DND-41 (cell line): Measurements from ENCODE around the gene ANKRD13D.

Experiments used
- ATAC-seq: fragments of 200-7000 bp; cut with Tn5 transposase; 3 replicates; pipeline ENCODE4 v1.9.1; 2021; ENCODE audit warnings: low read depth; ENCODE audit not compliant: insufficient read depth
- DNase-seq: peaks from one replicate; pipeline ENCODE4 v3.0.0-alpha.2; 2020
- H2AFZ ChIP-seq: 2 replicates; pipeline ENCODE4 v1.6.0; 2012; ENCODE audit warnings: low read depth, low read length
- H3K27ac ChIP-seq: 2 replicates; pipeline ENCODE4 v1.5.1; 2012; ENCODE audit warnings: low read length, inconsistent platforms
- H3K27me3 ChIP-seq: fragments of 200-600 bp; sonication (generic); 2 replicates; pipeline ENCODE4 v1.6.0; 2012; ENCODE audit warnings: low read length, mild to moderate bottlenecking, inconsistent platforms; ENCODE audit not compliant: insufficient read depth, poor library complexity
- H3K36me3 ChIP-seq: 2 replicates; pipeline ENCODE4 v1.5.1; 2012; ENCODE audit warnings: low read length, inconsistent platforms; ENCODE audit not compliant: insufficient read depth
- H3K4me1 ChIP-seq: 2 replicates; pipeline ENCODE4 v1.5.1; 2012; ENCODE audit warnings: mild to moderate bottlenecking, low read length; ENCODE audit not compliant: insufficient read depth
- H3K4me2 ChIP-seq: 2 replicates; pipeline ENCODE4 v1.6.0; 2012; ENCODE audit warnings: mild to moderate bottlenecking, moderate library complexity, low read length, inconsistent platforms; ENCODE audit not compliant: insufficient read depth
- H3K4me3 ChIP-seq, 2 experiments: fragments of 200-600 bp in 1 of 2; shearing (Covaris generic) in 1 of 2; 2 replicates each; pipeline ENCODE4 v1.5.1; 2012 to 2016; ENCODE audit warnings: inconsistent platforms in 2 of 2, low read length in 2 of 2, mild to moderate bottlenecking in 2 of 2, low read depth in 1 of 2, moderate library complexity in 1 of 2
- H3K79me2 ChIP-seq: 2 replicates; pipeline ENCODE4 v1.6.0; 2012; ENCODE audit warnings: low read length, inconsistent platforms; ENCODE audit not compliant: insufficient read depth
- H3K9ac ChIP-seq: 2 replicates; pipeline ENCODE4 v1.6.0; 2012; ENCODE audit warnings: low read depth, mild to moderate bottlenecking, inconsistent platforms, low read length, moderate library complexity
- H3K9me3 ChIP-seq: 2 replicates; pipeline ENCODE4 v1.5.1; 2012; ENCODE audit warnings: low read length, moderate library complexity, mild to moderate bottlenecking, inconsistent platforms; ENCODE audit not compliant: insufficient read depth, severe bottlenecking
- H4K20me1 ChIP-seq: 2 replicates; pipeline ENCODE4 v1.6.0; 2012; ENCODE audit warnings: low read length; ENCODE audit not compliant: insufficient read depth
- CTCF ChIP-seq: IDR thresholded peaks from 2 replicates; pipeline ENCODE4 v1.5.1; 2012; ENCODE audit warnings: borderline replicate concordance, low read length, moderate library complexity, mild to moderate bottlenecking; ENCODE audit not compliant: poor library complexity, severe bottlenecking; ENCODE audit errors: extremely low read depth
- EZH2 ChIP-seq: IDR thresholded peaks from 3 replicates; pipeline ENCODE4 v1.6.1; 2012; ENCODE audit warnings: borderline replicate concordance, low read depth, mild to moderate bottlenecking, moderate library complexity, low read length, inconsistent platforms; ENCODE audit not compliant: severe bottlenecking

Gene ANKRD13D

GRCh38 chr11:67322049-67322448, 32.9 kb downstream of the ANKRD13D start:
- no peak overlapping the region for H3K9ac ChIP-seq
- H4K20me1 ChIP-seq, result no peaks in the 10 kb centered on the region
- no peaks in the 10 kb centered on the region for H3K79me2 ChIP-seq
- no peak overlapping the region for H2AFZ ChIP-seq
- no peaks in the 10 kb centered on the region for H3K9me3 ChIP-seq
- no peak for TF ChIP-seq CTCF
- no peak for TF ChIP-seq EZH2
- no peak overlapping the region for H3K27ac ChIP-seq
- H3K27me3 ChIP-seq, result no peaks in the 10 kb centered on the region
- DNase-seq (no peak), ATAC-seq (no peak)
- no peaks in the 10 kb centered on the region for H3K36me3 ChIP-seq
- H3K4me2 ChIP-seq, result no peak overlapping the region
- peaks cover 15% of the 10 kb centered on the region for H3K4me1 ChIP-seq
- H3K4me3 ChIP-seq, result no peak overlapping the region

- no peak overlapping the region for H2AFZ ChIP-seq
- no peaks in the 10 kb centered on the region for H4K20me1 ChIP-seq
- ATAC-seq (no peak), DNase-seq (no peak)
- H3K4me3 ChIP-seq, result no peak overlapping the region
- TF ChIP-seq CTCF (no peak), EZH2 (no peak)
- H3K9ac ChIP-seq, result no peak overlapping the region
- H3K9me3 ChIP-seq, result no peaks in the 10 kb centered on the region
- H3K36me3 ChIP-seq, result no peaks in the 10 kb centered on the region
- H3K27me3 ChIP-seq, result no peaks in the 10 kb centered on the region
- no peak overlapping the region for H3K27ac ChIP-seq
- H3K4me1 ChIP-seq, result peaks cover 7% of the 10 kb centered on the region
- no peak overlapping the region for H3K4me2 ChIP-seq
- H3K79me2 ChIP-seq, result no peaks in the 10 kb centered on the region
Measured at GRCh38 chr11:67323526-67323925, 34.4 kb downstream of the ANKRD13D start.

GRCh38 chr11:67332081-67332691, 43.1 kb downstream of the ANKRD13D start:
- Histone ChIP-seq H3K4me2 (no peak overlapping the region), H3K27me3 (no peaks in the 10 kb centered on the region), H3K4me3 (no peak overlapping the region), H3K79me2 (no peaks in the 10 kb centered on the region), H3K9me3 (no peaks in the 10 kb centered on the region), H4K20me1 (no peaks in the 10 kb centered on the region), H2AFZ (no peak overlapping the region), H3K4me1 (no peaks in the 10 kb centered on the region), H3K27ac (no peak overlapping the region), H3K36me3 (no peaks in the 10 kb centered on the region), H3K9ac (no peak overlapping the region)
- DNase-seq (no peak), ATAC-seq (no peak)
- TF ChIP-seq CTCF, result no peak
- no peak for TF ChIP-seq EZH2
